ACC112 (cell line): ENCODE results near the gene SPACA1.

Experiments used
- H2AFZ ChIP-seq: fragments of 200-600 bp; sonication (generic); one replicate; pipeline ENCODE4 v1.6.0; 2017; ENCODE audit warnings: antibody characterized with exemption, low read length; ENCODE audit not compliant: unreplicated experiment
- H3K27ac ChIP-seq: fragments of 200-600 bp; sonication (generic); 2 replicates; pipeline ENCODE4 v1.5.1; 2014; ENCODE audit warnings: low read depth, mild to moderate bottlenecking, antibody characterized with exemption, low read length, moderate library complexity
- H3K27me3 ChIP-seq: fragments of 200-600 bp; sonication (generic); 2 replicates; pipeline ENCODE4 v1.6.1; 2014; ENCODE audit warnings: mild to moderate bottlenecking, antibody characterized with exemption, low read length, moderate library complexity, mixed read lengths; ENCODE audit not compliant: insufficient read depth
- H3K36me3 ChIP-seq: fragments of 200-600 bp; sonication (generic); 2 replicates; pipeline ENCODE4 v1.6.1; 2016; ENCODE audit warnings: mild to moderate bottlenecking, antibody characterized with exemption, low read length, moderate library complexity, mixed read lengths; ENCODE audit not compliant: insufficient read depth
- H3K4me1 ChIP-seq: fragments of 200-600 bp; sonication (generic); one replicate; pipeline ENCODE4 v1.6.1; 2016; ENCODE audit warnings: low read length, mixed read lengths; ENCODE audit not compliant: insufficient read depth, unreplicated experiment, control insufficient read depth
- H3K4me3 ChIP-seq: fragments of 200-600 bp; sonication (generic); 2 replicates; pipeline ENCODE4 v1.5.1; 2014; ENCODE audit warnings: mild to moderate bottlenecking, low read depth, low read length
- H3K79me2 ChIP-seq: fragments of 200-600 bp; sonication (generic); one replicate; pipeline ENCODE4 v1.6.0; 2016; ENCODE audit warnings: low read length; ENCODE audit not compliant: control insufficient read depth, unreplicated experiment, insufficient read depth

Gene SPACA1

GRCh38 chr6:88089708-88090107, 42.1 kb downstream of the SPACA1 start:
- H3K4me3 ChIP-seq, result no peak overlapping the region
- H3K36me3 ChIP-seq, result no peaks in the 10 kb centered on the region
- H3K27me3 ChIP-seq, result peaks cover 50% of the 10 kb centered on the region
- H3K4me1 ChIP-seq, result no peaks in the 10 kb centered on the region
- H3K79me2 ChIP-seq, result no peaks in the 10 kb centered on the region
- H2AFZ ChIP-seq, result no peak overlapping the region
- H3K27ac ChIP-seq, result no peak overlapping the region

- Histone ChIP-seq H3K27me3 (peaks cover 14% of the 10 kb centered on the region), H3K27ac (no peak overlapping the region), H3K36me3 (no peaks in the 10 kb centered on the region), H2AFZ (no peak overlapping the region), H3K4me3 (no peak overlapping the region), H3K4me1 (peaks cover 7% of the 10 kb centered on the region), H3K79me2 (no peaks in the 10 kb centered on the region)
Measured at GRCh38 chr6:88105741-88106340, 58.2 kb downstream of the SPACA1 start.

GRCh38 chr6:88107241-88107640, 59.6 kb downstream of the SPACA1 start:
- no peak overlapping the region for H3K4me3 ChIP-seq
- H3K27ac ChIP-seq, result no peak overlapping the region
- H3K36me3 ChIP-seq, result no peaks in the 10 kb centered on the region
- no peak overlapping the region for H2AFZ ChIP-seq
- H3K27me3 ChIP-seq, result peaks cover 23% of the 10 kb centered on the region
- peaks cover 13% of the 10 kb centered on the region for H3K4me1 ChIP-seq
- H3K79me2 ChIP-seq, result no peaks in the 10 kb centered on the region

- Histone ChIP-seq H2AFZ (no peak overlapping the region), H3K27me3 (peaks cover 35% of the 10 kb centered on the region), H3K27ac (no peak overlapping the region), H3K36me3 (no peaks in the 10 kb centered on the region), H3K4me3 (no peak overlapping the region), H3K4me1 (peaks cover 9% of the 10 kb centered on the region), H3K79me2 (no peaks in the 10 kb centered on the region)
Measured at GRCh38 chr6:88111991-88112390, 64.3 kb downstream of the SPACA1 start.

- no peak overlapping the region for H2AFZ ChIP-seq
- no peak overlapping the region for H3K27ac ChIP-seq
- H3K36me3 ChIP-seq, result no peaks in the 10 kb centered on the region
- H3K79me2 ChIP-seq, result no peaks in the 10 kb centered on the region
- peaks cover 9% of the 10 kb centered on the region for H3K4me1 ChIP-seq
- H3K27me3 ChIP-seq, result peaks cover 31% of the 10 kb centered on the region
- no peak overlapping the region for H3K4me3 ChIP-seq
Measured at GRCh38 chr6:88114838-88115237, 67.2 kb downstream of the SPACA1 start.

GRCh38 chr6:88115307-88115706, 67.7 kb downstream of the SPACA1 start:
- Histone ChIP-seq H3K36me3 (no peaks in the 10 kb centered on the region), H2AFZ (no peak overlapping the region), H3K4me1 (peaks cover 9% of the 10 kb centered on the region), H3K27ac (no peak overlapping the region), H3K79me2 (no peaks in the 10 kb centered on the region), H3K4me3 (no peak overlapping the region), H3K27me3 (peaks cover 32% of the 10 kb centered on the region)

- no peaks in the 10 kb centered on the region for H3K36me3 ChIP-seq
- H3K4me1 ChIP-seq, result peaks cover 9% of the 10 kb centered on the region
- no peak overlapping the region for H2AFZ ChIP-seq
- H3K27me3 ChIP-seq, result peaks cover 31% of the 10 kb centered on the region
- no peak overlapping the region for H3K4me3 ChIP-seq
- no peaks in the 10 kb centered on the region for H3K79me2 ChIP-seq
- no peak overlapping the region for H3K27ac ChIP-seq
Measured at GRCh38 chr6:88116276-88116675, 68.6 kb downstream of the SPACA1 start.
